GM19372 (cell line): ENCODE data around the gene CAPG.
"Not testable (repeated sequence)": the region's sequence is repeated elsewhere in the genome, so short reads cannot be mapped to it uniquely, and the experiment has no call there.

ENCODE experiments used
- ATAC-seq: cut with Tn5 transposase; IDR thresholded peaks from one replicate; pipeline ENCODE4 v1.9.1; 2021; ENCODE audit warnings: mild to moderate bottlenecking, low read depth, moderate library complexity; ENCODE audit not compliant: unreplicated experiment

The CAPG gene

GRCh38 chr2:85421260-85422071, 11.3 kb upstream of the CAPG start:
- no peak for ATAC-seq

GRCh38 chr2:85420536-85421259, 10.5 kb upstream of the CAPG start:
- peak; percentile 63 for ATAC-seq

- no peak for ATAC-seq
Observed at GRCh38 chr2:85419009-85419675, 9.0 kb upstream of the CAPG start.

GRCh38 chr2:85418132-85419008, 8.2 kb upstream of the CAPG start, which contains the start of gene SH2D6:
TSS of gene SH2D6 (plus strand) at chr2:85418714. CDS start at chr2:85429466, 10,752 bp downstream.
- ATAC-seq = peak; percentile 75

- ATAC-seq = no peak
Observed at GRCh38 chr2:85415980-85416650, 5.9 kb upstream of the CAPG start.

GRCh38 chr2:85414761-85415553, 4.8 kb upstream of the CAPG start:
- ATAC-seq = no peak

- not testable (repeated sequence) for ATAC-seq
Observed at GRCh38 chr2:85414421-85414759, 4.2 kb upstream of the CAPG start.

GRCh38 chr2:85413592-85414420, 3.6 kb upstream of the CAPG start:
- ATAC-seq = no peak

- no peak for ATAC-seq
Observed at GRCh38 chr2:85411405-85411748, 1.2 kb upstream of the CAPG start.

GRCh38 chr2:85410584-85411404, 628 bp upstream of the CAPG start:
- ATAC-seq = no peak

- no peak for ATAC-seq
Observed at GRCh38 chr2:85405201-85406059, 4.7 kb downstream of the CAPG start.

GRCh38 chr2:85401844-85402243, 8.3 kb downstream of the CAPG start:
- no peak for ATAC-seq

- no peak for ATAC-seq
Observed at GRCh38 chr2:85401464-85401805, 8.7 kb downstream of the CAPG start.

GRCh38 chr2:85400541-85401463, 9.4 kb downstream of the CAPG start:
- ATAC-seq = no peak

GRCh38 chr2:85400023-85400422, 10.1 kb downstream of the CAPG start:
- ATAC-seq = no peak

- ATAC-seq = no peak
Observed at GRCh38 chr2:85399183-85399455, 11.0 kb downstream of the CAPG start.
